ENCODE measurements around the gene PCDHA7. TPM values are rescaled to one million over a fixed set of nuclear protein-coding genes. Genes with fewer than 3 reads are reported as not detected.

The PCDHA7 gene
- total and polyA plus RNA-seq, 8 donors, result 0.19 to 0.96 (median 0.52) TPM

- Histone ChIP-seq H3K4me1 (no peaks in the 10 kb centered on the region), H3K9me3 (peaks cover 0 to 2% (median 0%) of the 10 kb centered on the region in 4 donors), H3K27ac (no peak overlapping the region), H3K36me3 (no peaks in the 10 kb centered on the region), H3K27me3 (no peaks in the 10 kb centered on the region), H3K4me3 (no peak overlapping the region)
- 27 to 31% methylated on average over 71 to 79 of the region's 79 CpGs for WGBS, 2 donors
- DNase-seq, result peak in 1 of 6 donors; percentile 41
- no peak for ATAC-seq
- FAIRE-seq, result no peak
- no peak for TF ChIP-seq CTCF (IDR thresholded peaks at IDR 0.05)
- intact Hi-C loops (cut with DNase I), result no loop called here
Measured at GRCh38 chr5:140883927-140884697, 50.0 kb downstream of the PCDHA7 start.

Other genes starting within 250 kb of the PCDHA7 start
- gene CD14, start 201.1 kb upstream of the PCDHA7 start, total RNA-seq, result 10 to 100 TPM in 3 of 6 donors, 1 to 10 TPM in 3; 4.3 to 45.8 (median 16.1) TPM
- gene CD14, start 201.1 kb upstream of the PCDHA7 start, polyA plus RNA-seq, result 10 to 100 TPM; 11.8 to 17.6 TPM
- 10 to 100 TPM in 1 of 6 donors, 1 to 10 TPM in 5; 5.5 to 12.3 (median 8.0) TPM for gene TMCO6, start 194.8 kb upstream of the PCDHA7 start, total RNA-seq
- 10 to 100 TPM; 17.2 to 19.7 TPM for gene TMCO6, start 194.8 kb upstream of the PCDHA7 start, polyA plus RNA-seq
- 10 to 100 TPM; 20.7 to 31.9 (median 24.2) TPM for gene NDUFA2, start 186.6 kb upstream of the PCDHA7 start, total RNA-seq
- 100 to 1,000 TPM; 106 to 125 TPM for gene NDUFA2, start 186.6 kb upstream of the PCDHA7 start, polyA plus RNA-seq
- gene IK, start 186.4 kb upstream of the PCDHA7 start, total RNA-seq, result 10 to 100 TPM; 25.1 to 43.5 (median 28.1) TPM
- gene IK, start 186.4 kb upstream of the PCDHA7 start, polyA plus RNA-seq, result 10 to 100 TPM; 31.2 to 53.4 TPM
- gene WDR55, start 169.4 kb upstream of the PCDHA7 start, total RNA-seq, result 10 to 100 TPM; 10.2 to 14.1 (median 11.9) TPM
- gene WDR55, start 169.4 kb upstream of the PCDHA7 start, polyA plus RNA-seq, result 10 to 100 TPM; 17.1 to 19.2 TPM
- gene DND1, start 160.7 kb upstream of the PCDHA7 start, total RNA-seq, result 1 to 10 TPM in 1 of 6 donors, under 1 TPM in 5; 0.37 to 1.0 (median 0.56) TPM
- 1 to 10 TPM; 3.5 to 3.8 TPM for gene DND1, start 160.7 kb upstream of the PCDHA7 start, polyA plus RNA-seq
- gene HARS1, start 142.9 kb upstream of the PCDHA7 start, total RNA-seq, result 10 to 100 TPM; 24.7 to 34.7 (median 30.1) TPM
- 10 to 100 TPM; 46.8 to 47.8 TPM for gene HARS1, start 142.9 kb upstream of the PCDHA7 start, polyA plus RNA-seq
- 10 to 100 TPM in 1 of 6 donors, 1 to 10 TPM in 5; 5.9 to 15.9 (median 8.6) TPM for gene HARS2, start 142.8 kb upstream of the PCDHA7 start, total RNA-seq
- gene HARS2, start 142.8 kb upstream of the PCDHA7 start, polyA plus RNA-seq, result 10 to 100 TPM; 12.4 to 23.6 TPM
- 10 to 100 TPM; 10.5 to 28.0 (median 15.8) TPM for gene ZMAT2, start 133.8 kb upstream of the PCDHA7 start, total RNA-seq
- gene ZMAT2, start 133.8 kb upstream of the PCDHA7 start, polyA plus RNA-seq, result 10 to 100 TPM; 21.2 to 42.9 TPM
- under 1 TPM in 4 of 6 donors, not detected in 2; 0.03 to 0.13 (median 0.09) TPM for gene PCDHA1, start 48.1 kb upstream of the PCDHA7 start, total RNA-seq
- gene PCDHA1, start 48.1 kb upstream of the PCDHA7 start, polyA plus RNA-seq, result under 1 TPM; 0.04 to 0.47 TPM
- under 1 TPM in 5 of 6 donors, not detected in 1; 0.08 to 0.31 (median 0.12) TPM for gene PCDHA2, start 39.4 kb upstream of the PCDHA7 start, total RNA-seq
- gene PCDHA2, start 39.4 kb upstream of the PCDHA7 start, polyA plus RNA-seq, result under 1 TPM; 0.19 to 0.40 TPM
- under 1 TPM; 0.24 to 0.79 (median 0.50) TPM for gene PCDHA3, start 33.2 kb upstream of the PCDHA7 start, total RNA-seq
- gene PCDHA3, start 33.2 kb upstream of the PCDHA7 start, polyA plus RNA-seq, result 1 to 10 TPM in 1 of 2 donors, under 1 TPM in 1; 0.27 to 1.2 TPM
- 1 to 10 TPM in 4 of 6 donors, under 1 TPM in 2; 0.74 to 3.1 (median 1.5) TPM for gene PCDHA4, start 27.2 kb upstream of the PCDHA7 start, total RNA-seq
- under 1 TPM; 0.53 to 0.70 TPM for gene PCDHA4, start 27.2 kb upstream of the PCDHA7 start, polyA plus RNA-seq
- gene PCDHA5, start 12.7 kb upstream of the PCDHA7 start, total RNA-seq, result under 1 TPM; 0.24 to 0.92 (median 0.48) TPM
- under 1 TPM; 0.80 to 0.96 TPM for gene PCDHA5, start 12.7 kb upstream of the PCDHA7 start, polyA plus RNA-seq
- gene PCDHA6, start 6.3 kb upstream of the PCDHA7 start, total RNA-seq, result 1 to 10 TPM in 4 of 6 donors, under 1 TPM in 2; 0.31 to 1.7 (median 1.1) TPM
- gene PCDHA6, start 6.3 kb upstream of the PCDHA7 start, polyA plus RNA-seq, result 1 to 10 TPM in 1 of 2 donors, under 1 TPM in 1; 0.42 to 1.6 TPM
- gene PCDHA8, start 6.9 kb downstream of the PCDHA7 start, total RNA-seq, result under 1 TPM; 0.08 to 0.76 (median 0.41) TPM
- gene PCDHA8, start 6.9 kb downstream of the PCDHA7 start, polyA plus RNA-seq, result under 1 TPM; 0.30 to 0.40 TPM
- under 1 TPM; 0.12 to 0.55 (median 0.23) TPM for gene PCDHA9, start 14.1 kb downstream of the PCDHA7 start, total RNA-seq
- gene PCDHA9, start 14.1 kb downstream of the PCDHA7 start, polyA plus RNA-seq, result under 1 TPM in 1 of 2 donors, not detected in 1; 0.19 TPM
- 1 to 10 TPM; 1.4 to 6.7 (median 3.1) TPM for gene PCDHA10, start 21.6 kb downstream of the PCDHA7 start, total RNA-seq
- gene PCDHA10, start 21.6 kb downstream of the PCDHA7 start, polyA plus RNA-seq, result under 1 TPM; 0.16 to 0.34 TPM
- gene PCDHA11, start 34.7 kb downstream of the PCDHA7 start, total RNA-seq, result 1 to 10 TPM in 4 of 6 donors, under 1 TPM in 2; 0.78 to 1.6 (median 1.2) TPM
- under 1 TPM; 0.34 to 0.35 TPM for gene PCDHA11, start 34.7 kb downstream of the PCDHA7 start, polyA plus RNA-seq
- 1 to 10 TPM in 4 of 6 donors, under 1 TPM in 2; 0.75 to 1.5 (median 1.3) TPM for gene PCDHA12, start 41.0 kb downstream of the PCDHA7 start, total RNA-seq
- under 1 TPM; 0.42 to 0.54 TPM for gene PCDHA12, start 41.0 kb downstream of the PCDHA7 start, polyA plus RNA-seq
- gene PCDHA13, start 47.9 kb downstream of the PCDHA7 start, total RNA-seq, result 1 to 10 TPM in 3 of 6 donors, under 1 TPM in 3; 0.63 to 2.0 (median 1.2) TPM
- under 1 TPM; 0.27 to 0.35 TPM for gene PCDHA13, start 47.9 kb downstream of the PCDHA7 start, polyA plus RNA-seq
- gene PCDHAC1, start 92.0 kb downstream of the PCDHA7 start, total RNA-seq, result 1 to 10 TPM in 5 of 6 donors, under 1 TPM in 1; 0.98 to 2.0 (median 1.6) TPM
- under 1 TPM; 0.34 to 0.80 TPM for gene PCDHAC1, start 92.0 kb downstream of the PCDHA7 start, polyA plus RNA-seq
- 1 to 10 TPM in 1 of 6 donors, under 1 TPM in 5; 0.37 to 1.1 (median 0.68) TPM for gene PCDHAC2, start 132.2 kb downstream of the PCDHA7 start, total RNA-seq
- gene PCDHAC2, start 132.2 kb downstream of the PCDHA7 start, polyA plus RNA-seq, result under 1 TPM; 0.08 to 0.73 TPM
- under 1 TPM; 0.09 to 0.35 (median 0.14) TPM for gene PCDHB1, start 217.1 kb downstream of the PCDHA7 start, total RNA-seq
- under 1 TPM; 0.02 to 0.08 TPM for gene PCDHB1, start 217.1 kb downstream of the PCDHA7 start, polyA plus RNA-seq